A673 (cell line): ENCODE data around the gene ANKRD10.

ENCODE experiments used
- EZH2 ChIP-seq: fragments of 200-600 bp; sonication (generic); IDR thresholded peaks from 2 replicates; pipeline ENCODE4 v1.6.1; 2017; ENCODE audit warnings: borderline replicate concordance, low read depth, mild to moderate bottlenecking, mixed read lengths, antibody characterized with exemption, low read length; ENCODE audit not compliant: poor library complexity, severe bottlenecking
- TF ChIP-seq, protein P1 (sequence below): fragments of 300-800, 200-600 bp; sonication (generic); conservative IDR thresholded peaks from 2 replicates; pipeline ENCODE4 v1.5.1; 2017; ENCODE audit warnings: low read depth, mild to moderate bottlenecking, antibody characterized with exemption, low read length, moderate library complexity, mixed read lengths

DNA sequence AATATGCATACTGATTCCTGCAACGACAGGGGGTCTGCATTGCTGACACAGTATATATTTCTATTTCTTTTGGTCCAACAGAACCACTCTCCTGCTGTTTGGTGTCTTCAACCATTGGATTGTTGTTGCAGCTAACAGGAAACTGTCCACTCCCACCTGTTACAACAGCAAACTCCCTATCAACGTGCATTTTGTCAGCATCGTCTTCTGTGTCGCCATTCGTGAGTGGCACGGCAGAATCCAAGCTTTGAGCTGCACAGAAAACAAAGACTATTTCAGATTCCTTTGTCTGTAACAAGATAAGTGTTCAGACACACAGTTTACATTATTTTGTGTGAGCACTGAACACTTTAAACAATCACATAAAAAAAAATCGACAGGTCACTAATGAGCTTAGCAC, 31.3 kb downstream of the ANKRD10 start:
- TF ChIP-seq, protein P1, sequence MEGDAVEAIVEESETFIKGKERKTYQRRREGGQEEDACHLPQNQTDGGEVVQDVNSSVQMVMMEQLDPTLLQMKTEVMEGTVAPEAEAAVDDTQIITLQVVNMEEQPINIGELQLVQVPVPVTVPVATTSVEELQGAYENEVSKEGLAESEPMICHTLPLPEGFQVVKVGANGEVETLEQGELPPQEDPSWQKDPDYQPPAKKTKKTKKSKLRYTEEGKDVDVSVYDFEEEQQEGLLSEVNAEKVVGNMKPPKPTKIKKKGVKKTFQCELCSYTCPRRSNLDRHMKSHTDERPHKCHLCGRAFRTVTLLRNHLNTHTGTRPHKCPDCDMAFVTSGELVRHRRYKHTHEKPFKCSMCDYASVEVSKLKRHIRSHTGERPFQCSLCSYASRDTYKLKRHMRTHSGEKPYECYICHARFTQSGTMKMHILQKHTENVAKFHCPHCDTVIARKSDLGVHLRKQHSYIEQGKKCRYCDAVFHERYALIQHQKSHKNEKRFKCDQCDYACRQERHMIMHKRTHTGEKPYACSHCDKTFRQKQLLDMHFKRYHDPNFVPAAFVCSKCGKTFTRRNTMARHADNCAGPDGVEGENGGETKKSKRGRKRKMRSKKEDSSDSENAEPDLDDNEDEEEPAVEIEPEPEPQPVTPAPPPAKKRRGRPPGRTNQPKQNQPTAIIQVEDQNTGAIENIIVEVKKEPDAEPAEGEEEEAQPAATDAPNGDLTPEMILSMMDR, result no peak
- no peak for TF ChIP-seq EZH2
